ENCODE measurements around the gene ZNF736.

DNA sequence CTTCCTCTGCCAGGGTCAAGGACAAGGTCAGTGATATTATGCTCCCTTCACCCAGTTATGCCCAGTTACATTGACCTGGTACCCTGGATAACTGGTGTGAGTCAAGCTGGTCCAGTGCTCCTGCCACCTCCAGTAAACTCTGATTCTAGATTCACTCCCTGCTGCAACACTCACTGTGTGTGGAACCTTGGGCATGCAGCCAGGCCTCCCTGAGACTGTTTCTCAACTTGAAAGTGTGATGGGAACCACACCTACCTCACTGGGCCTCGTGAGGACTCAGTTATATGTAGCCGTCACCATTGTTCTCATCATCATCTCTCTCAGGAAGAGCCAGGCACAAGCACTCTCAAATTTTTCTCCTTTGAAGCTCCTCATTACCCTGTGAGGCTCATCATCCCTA lies 935 bp upstream of the ZNF736 start:
- TF ChIP-seq, protein P1, sequence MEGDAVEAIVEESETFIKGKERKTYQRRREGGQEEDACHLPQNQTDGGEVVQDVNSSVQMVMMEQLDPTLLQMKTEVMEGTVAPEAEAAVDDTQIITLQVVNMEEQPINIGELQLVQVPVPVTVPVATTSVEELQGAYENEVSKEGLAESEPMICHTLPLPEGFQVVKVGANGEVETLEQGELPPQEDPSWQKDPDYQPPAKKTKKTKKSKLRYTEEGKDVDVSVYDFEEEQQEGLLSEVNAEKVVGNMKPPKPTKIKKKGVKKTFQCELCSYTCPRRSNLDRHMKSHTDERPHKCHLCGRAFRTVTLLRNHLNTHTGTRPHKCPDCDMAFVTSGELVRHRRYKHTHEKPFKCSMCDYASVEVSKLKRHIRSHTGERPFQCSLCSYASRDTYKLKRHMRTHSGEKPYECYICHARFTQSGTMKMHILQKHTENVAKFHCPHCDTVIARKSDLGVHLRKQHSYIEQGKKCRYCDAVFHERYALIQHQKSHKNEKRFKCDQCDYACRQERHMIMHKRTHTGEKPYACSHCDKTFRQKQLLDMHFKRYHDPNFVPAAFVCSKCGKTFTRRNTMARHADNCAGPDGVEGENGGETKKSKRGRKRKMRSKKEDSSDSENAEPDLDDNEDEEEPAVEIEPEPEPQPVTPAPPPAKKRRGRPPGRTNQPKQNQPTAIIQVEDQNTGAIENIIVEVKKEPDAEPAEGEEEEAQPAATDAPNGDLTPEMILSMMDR (conservative IDR thresholded peaks at IDR 0.05; ENCODE audit: low read length): no peak
- no peak for TF ChIP-seq EZH2phosphoT487 (IDR thresholded peaks at IDR 0.05; ENCODE audit: borderline replicate concordance, low read depth, low read length)
